ENCODE results near the gene ME3.

Gene ME3

DNA sequence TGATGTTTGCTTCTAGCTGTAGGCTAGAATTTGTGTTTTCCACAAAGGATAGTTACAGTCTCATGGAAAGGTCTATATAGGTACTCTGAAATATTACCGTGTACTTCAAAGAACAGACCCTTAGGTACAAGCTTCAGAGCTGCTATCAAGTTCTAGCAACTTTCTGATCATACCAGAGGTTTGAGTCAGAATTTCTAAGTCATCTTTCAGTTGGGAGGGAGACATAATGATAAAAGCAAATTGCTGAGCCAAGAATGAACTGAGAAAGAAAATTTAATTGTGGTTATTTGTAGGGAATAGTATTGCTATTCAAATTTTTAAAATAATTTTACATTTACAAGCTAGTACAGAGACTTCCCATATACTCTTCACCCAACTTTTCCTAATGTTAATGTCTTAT, 19.9 kb upstream of the ME3 start:
- DNase-seq, result no peak

DNA sequence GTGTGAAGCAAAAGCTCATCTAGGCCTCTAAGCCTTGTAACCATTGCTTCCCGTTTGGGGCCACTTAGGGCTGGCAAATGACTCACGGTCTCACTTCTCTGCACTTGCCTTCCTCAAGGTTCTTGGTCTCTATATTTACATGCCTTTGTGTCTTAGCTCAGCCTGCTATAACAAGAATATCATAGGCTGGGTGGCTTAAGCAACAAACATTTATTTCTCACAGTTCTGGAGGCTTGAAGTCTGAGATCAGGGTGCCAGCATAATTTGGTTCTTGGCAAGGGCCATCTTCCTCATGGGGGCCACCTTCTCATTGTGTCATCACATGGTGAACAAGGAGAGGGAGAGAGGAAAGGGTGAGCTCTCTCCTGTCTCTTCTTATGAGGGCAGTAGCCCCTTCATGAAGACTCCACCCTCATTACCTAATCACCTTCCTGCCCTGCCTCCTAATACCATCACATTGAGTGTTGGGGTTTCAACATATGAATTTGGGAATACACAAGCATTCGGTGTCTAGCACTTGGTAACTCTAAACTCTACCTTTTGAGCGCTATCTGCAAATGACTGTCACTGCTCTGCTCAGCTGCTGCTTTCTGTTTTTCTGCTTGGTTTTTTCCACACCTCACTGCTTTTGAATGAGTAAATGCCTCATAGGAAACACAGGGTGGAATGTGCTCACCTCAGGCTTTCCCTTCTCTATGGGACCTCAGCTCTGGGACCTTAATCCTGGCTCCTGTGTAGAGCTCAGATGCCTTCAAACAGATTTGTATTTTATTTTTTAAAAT, 16.2 kb upstream of the ME3 start:
- no peak for DNase-seq

DNA sequence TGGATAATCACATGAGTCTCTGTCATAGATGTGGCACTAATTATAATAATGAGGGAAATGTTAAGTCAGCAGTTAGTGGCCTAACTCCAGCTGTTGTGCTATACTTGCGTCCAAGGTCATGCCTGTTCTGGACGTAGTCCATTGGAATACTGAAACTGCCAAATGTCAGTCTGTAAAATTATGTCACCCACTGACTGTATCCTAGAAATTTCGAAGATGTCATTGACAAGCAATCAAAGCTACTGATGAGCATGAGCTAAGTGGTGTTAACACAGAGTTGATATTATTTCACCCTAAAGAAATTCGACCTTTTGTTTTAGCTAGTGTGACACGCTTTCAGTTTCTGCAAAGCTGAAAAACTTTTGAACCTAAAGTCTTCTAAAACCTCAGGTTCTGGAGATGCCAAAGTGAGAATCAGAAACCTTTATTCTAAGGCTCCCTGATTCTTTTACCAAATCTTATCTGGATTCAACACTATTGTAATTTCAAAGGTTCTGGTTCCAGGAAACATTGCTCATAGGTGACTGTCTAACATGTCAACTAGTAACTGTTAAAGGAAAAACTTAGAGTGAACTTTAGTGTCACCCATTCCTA, 14.9 kb upstream of the ME3 start:
- DNase-seq, result no peak

DNA sequence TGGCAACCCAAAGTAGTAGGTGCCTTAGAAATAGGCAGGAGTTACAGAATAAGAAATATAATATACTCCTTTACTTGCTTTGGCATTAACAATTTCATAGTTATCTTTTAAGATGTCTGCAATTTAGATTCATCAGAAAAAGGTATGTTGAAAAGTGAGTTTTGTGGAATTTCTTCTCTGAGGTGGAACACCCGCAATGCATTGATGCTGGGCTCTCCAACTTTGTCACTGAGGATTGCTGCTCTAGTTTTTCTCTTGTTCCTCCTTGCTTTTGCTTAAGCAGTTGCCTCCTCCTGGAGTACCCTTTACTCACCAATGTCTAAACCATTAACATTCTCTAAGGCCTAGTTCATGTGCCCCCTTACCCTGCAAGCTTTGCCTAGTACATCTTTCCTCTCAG, 14.1 kb upstream of the ME3 start:
- DNase-seq, result no peak

DNA sequence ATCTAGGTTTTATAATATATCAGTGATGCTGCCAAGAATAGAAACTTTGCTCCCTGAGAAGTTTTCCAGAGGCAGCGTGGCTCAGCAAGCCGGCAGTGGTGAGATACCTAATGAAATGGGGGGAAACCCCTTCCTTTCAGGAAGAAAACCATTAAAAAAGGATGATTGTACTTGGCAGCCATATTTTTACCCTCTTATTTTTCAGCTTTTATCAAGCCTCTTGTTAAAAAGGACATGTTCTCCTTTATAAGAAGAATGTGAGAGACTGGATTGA, 9.0 kb upstream of the ME3 start:
- DNase-seq, result no peak

DNA sequence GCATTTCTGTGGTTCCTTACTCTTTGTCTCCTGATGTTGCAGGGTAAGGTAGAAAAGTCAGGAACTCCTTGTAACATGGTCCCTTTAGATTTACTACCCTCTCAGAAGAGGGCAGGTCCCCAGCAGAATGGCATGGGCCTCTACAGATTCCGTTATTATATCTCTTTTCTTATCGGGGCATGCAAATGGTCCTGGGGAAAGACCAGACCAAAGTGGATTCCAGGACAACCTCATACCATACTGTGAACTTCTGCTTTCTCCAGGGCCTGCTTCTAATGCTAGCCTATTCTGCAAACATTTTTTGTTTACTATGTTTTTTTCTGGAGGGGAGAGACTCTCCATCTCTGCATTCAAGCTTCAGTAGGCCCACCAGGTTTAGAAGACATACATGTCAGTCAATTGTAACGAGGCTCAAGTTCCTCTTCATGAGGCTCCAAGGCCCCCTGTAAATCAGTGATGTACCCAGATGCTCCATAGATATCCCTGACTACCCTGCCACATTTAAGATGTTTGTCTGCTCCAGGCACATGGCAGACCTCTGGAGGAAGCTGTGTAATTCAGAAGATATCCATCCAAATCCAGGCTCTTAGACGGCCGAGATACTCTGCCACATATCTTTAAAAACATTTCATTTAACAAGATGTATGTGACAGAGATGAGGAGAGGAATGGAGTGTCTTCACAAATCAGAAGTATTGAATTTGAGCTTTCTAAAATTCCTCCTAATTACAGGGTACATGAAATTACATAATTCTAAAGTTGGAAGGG, 8.5 kb upstream of the ME3 start:
- no peak for DNase-seq

DNA sequence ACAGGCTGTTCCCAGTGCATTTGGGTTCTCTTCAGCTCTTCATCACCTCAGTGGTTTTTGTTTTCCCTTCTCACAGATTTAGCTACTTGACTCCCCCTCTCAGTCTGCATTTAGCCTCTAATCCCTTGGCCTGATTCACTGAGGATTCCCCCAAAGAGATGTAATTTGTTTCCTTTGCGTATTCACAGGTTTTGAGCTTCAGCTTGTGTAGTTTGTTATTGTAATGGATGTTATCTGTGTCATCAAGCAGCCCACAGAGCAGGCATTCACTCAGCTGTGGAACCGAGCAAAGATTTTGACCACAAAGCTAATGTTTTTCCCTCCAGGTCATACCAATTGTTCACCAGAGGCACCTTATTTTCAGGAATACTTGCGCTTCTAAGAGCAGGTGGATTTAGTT, 6.4 kb upstream of the ME3 start:
- DNase-seq, result no peak

DNA sequence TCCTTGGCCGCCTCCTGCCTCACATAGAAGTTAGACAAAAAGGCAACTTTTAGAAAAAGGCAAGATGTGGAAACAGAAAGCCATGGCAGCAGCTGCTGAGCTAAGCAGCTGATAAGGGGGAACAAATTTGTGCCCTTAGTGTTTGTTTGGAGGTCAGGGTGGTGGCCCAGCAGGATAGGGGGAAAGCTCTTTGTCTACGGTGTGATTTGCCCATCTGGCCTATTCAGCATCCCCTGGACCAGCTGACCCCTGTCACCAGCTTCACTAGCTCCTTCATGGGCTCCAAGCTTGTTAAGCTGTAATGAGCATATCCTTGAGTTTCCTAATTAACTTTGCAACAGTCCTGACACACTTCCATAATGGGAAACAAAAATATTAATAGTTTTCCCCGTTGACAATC, 5.9 kb upstream of the ME3 start:
- no peak for DNase-seq

DNA sequence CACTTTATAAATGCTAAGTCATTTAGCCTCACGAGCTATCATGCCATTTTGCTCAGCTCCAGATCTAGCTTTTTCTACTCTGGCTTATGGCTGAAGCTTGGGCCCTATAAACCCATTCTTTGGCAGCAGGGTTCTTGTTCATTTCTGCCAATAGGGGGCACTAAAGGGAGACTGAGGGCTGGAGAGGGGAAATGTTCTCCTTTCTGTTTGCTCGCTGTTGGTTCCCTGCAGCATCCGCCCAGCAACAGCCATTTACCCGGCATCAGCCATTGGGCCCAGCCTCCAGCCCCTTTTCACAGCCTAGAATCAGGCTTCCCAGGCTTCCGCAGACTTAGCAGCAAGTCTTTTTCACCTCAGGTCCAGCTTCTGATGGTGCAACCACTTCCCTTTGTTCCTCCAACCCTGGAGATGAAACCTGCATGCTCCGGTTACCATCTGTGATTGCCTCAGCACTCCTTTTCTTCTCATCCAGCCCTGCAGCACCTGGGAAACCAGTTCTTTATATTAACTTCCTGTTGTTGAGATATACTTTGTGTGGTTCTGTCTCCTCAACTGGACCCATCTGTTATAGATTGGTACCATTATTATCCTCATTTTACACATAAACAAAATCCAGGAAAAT, 4.2 kb upstream of the ME3 start:
- DNase-seq, result no peak

DNA sequence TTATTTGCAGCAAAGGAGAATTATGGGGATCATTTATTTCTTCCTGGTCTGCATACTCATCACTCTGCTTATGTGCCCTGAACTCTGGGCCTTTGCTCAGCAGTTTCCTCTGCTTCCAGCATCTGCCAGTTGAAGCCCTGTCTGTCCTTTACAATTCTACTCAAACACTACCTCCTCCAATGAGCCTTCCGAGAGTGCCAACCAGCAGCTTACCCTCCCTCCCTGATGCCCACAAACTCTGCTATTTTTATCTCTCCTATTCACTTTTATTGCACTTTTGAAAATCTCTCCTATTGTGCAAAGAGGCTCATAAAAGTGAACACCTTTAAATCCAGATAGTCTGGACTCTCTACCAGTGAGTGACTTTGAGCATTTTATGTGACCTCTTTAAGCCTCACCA, 3.6 kb upstream of the ME3 start:
- DNase-seq, result no peak

DNA sequence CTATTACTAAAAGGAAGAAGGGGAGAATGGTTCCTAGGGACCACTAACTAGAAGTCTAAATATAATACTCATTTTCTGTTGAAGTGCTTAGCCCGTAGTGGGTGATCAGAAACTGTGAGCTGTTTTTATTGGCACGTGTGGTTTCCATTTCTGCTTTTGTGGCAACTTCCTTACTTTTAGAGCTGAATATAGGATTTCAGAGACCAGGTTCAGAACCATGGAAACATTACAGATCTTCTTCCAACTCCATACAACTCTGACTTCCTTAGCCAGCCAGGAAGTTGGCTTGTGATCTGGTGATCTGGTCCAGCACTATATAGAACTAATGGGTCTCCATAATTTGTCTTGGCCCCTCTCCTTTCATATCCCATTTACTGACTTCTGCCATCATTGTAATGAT, 2.6 kb upstream of the ME3 start:
- DNase-seq, result no peak

DNA sequence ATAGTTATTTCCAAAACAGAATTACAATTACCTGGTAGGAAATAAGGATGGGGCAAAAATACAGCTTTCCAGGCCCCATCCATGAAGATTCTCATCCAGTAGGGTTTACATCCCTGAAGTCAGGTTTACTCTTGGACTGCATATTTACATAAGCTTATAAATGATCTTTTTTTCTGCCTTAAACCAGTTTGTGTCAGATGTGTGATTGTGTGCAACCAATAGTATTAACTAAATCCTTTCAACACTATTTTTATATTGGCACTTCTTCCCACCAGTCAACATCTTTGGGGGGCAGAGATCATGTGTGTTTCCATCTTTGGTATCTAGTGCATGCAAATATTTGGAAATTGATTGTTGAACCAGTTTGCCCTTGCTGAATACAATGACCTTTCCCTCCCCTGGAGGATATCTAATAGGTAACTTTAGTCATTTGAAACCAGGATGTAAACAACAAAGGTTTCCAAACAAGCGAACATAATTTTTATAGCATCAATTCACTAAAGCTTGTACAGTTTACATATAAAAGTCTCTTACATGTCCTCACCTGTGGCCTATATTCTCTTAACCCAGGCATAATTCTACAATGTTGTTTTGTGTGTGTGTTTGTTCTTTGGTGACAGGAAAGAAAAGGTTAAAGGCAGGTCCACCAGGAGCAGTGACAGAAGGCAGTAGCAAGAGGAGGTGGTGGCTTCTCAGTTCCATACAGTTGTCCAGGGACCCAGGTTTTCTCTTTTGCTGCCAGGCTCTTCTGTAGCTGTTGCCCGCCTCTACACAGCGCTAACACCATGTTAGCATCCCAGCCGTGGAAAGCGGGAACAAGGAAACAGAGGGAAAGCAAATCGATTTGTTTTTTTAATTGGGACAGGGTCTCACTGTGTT, 1.7 kb upstream of the ME3 start:
- DNase-seq, result no peak

DNA sequence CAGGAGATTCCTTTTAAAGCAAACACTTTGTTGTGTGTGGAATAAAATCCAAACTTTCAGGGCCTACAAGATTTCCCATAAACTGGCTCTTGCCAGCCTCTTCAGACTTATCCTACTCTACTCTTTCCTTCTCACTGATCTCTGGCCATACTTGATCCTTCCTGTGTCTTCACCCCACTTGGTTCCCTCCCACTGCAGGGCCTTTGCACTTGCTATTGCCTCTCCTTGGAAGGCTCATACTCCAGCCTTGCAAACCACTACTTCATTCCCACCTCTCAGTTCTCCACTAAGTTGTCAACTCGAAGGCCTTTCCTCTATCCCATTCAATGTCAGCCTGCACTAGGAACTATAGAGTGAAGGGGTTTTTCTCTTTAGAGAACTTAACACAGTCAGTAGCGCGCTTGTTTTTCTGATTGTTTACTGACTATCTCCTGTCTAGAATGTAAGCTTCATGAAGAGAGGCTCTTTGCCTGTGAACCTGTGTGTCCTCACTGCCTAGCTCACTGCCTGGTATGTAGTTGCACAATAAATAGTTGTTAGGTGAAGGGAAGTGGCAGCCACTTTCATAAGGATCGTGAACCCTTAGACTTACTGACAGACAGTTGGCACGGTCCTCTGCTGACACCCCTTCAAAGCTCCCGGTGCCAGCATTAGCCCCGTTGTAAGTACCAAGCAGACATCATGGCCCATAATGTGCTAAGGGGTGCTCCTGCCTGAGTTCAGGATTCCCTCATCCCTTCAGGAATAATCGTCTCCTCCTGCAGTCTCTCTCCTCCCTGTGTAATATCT, 833 bp upstream of the ME3 start:
- no peak for DNase-seq

DNA sequence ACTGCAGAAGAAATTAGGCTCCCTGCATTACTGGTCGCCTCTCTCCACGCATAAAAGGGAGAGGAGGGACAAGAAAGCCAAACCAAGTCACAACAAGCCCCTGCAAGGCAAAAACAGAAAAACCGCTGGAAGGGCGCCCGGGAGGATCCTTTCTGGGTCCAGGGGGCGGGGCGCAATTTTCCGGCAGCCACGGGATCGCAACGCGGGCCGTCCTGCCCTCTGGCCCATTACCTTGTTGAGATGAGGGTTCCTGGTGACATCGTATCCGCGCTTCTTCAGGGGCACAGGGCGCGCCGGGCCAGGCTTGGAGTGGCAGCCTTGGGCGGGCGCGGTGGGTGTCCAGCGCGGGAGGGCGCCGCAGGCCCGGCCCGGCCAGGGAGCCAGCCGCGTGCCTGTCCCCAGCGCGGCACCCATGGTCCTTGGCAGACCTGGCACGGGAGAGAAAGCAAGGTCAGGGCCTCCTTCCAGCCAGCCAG, 847 bp downstream of the ME3 start:
- DNase-seq, result no peak

DNA sequence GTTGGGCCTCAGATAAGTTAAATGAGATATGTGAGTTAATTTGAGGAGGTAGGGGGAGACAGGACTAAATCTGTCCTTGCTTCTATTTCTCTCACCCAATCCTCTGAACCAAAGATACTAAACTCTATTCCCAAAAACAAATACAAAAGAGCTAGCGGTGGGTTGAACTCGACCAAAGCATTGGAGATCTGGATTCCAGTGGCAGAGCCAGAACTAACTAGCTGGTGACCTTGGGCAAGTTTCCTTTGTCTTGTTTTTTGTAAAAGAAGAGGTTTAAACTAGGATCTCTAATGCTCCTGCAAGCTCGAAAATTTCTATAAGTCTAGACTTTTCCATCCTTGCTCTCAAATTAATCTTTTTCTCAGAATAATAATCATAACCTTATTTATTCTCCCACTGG, 1.5 kb downstream of the ME3 start:
- no peak for DNase-seq

DNA sequence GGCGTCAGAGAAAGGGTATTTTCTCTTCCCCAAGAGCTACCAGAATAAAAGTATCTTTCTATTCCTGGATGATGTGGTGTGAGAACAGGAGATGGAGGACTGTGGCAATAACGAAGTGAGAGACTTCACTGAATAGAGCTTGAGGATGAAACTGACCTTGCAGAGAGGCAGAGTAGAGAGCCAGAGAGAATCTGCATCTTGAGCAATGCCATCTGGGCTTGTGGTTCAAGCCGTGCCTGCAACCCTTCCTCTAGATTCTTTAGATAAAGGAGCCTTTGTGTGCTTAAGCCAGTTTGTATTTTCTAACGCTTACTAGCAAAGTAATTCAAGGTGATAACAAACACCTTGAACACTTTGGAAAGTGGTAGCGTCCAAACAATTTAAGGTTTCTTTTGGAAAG, 2.2 kb downstream of the ME3 start:
- no peak for DNase-seq

DNA sequence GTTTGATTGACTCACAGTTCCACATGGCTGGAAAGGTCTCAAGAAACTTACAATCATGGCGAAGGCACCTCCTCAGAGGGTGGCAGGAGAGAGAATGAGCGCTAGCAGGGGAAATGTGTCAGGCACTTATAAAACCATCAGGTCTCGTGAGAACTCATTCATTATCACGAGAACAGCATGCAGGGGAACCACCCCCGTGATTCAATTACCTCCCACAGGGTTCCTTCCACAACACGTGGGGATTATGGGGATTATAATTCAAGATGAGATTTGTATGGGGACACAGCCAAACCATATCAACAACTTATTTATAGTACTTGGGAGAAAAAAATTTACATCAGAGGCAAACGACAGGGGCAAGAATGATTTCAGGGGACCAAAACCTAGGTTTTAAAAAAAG, 3.0 kb downstream of the ME3 start:
- DNase-seq, result no peak

DNA sequence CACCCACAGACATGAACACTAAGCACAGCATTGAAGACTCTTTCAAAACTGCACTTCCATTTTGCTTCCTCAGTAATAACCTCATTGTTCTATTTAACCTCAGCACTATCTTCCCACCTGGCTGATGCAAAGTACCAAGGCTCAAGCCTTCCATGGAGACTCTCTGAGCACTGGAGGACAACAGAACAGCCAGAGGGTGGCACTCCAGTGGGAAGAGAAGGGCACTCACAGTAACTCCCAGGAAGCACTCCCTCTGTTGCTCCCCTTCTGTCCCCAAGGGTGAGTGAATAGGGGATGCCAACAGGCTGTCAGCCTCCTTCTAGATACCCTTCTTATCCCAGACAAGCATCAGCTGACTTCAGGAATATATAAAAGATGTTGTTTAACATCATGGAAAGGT, 3.5 kb downstream of the ME3 start:
- no peak for DNase-seq

DNA sequence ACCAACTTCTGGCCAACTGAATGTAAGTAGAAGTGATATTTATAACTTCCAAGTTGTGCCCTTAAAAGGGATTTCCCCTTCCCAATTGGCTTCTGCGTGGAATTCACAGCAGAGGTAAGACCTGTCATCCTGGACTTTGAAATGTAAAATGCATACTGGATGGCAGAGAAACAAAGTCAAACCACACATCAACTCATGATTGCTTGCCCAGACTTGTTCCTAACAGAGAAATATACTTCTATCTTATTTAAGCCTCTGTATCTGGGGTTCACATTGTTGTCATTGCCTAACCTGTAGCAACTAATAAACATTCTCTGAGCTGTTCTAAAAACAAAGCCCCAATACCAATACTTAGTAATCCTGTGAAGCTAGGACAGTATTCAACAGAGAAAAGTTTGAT, 6.2 kb downstream of the ME3 start:
- no peak for DNase-seq

DNA sequence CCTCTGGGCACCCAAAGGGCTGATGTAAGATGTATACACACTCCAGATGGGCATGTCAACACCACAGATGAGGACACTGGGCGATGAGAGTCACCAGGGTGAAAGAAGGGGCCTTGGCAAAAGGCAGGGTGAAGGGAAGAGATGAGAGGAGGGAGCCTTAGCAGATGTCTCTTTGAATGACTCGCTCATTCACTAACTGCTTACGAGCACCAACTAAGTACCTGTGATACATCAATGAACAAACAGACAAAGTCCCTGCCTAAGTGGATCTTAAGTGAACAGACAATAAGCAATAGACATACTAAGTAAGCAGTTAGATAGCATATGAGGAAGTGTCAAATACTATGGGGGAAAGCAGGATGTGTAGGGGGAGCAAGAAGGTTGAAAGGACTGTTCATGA, 7.5 kb downstream of the ME3 start:
- no peak for DNase-seq

DNA sequence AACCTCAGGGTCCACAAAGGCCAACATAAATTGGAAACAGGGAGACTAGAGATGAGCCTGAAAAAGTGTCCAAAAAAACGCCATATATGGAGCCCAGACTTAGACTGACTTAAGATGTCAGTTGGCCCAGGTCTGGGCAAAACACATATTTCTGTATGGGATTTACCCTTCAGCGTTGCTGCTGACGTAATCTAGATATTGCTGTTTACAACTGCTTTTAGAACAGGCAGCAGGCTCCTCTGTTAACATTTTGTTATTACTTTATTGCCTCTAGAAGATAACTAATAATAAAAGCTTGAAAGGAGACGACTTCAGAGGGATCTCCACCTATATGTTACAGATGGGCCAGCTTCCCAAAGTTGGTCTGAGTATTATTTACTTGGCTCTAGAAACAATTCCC, 8.7 kb downstream of the ME3 start:
- DNase-seq, result no peak

DNA sequence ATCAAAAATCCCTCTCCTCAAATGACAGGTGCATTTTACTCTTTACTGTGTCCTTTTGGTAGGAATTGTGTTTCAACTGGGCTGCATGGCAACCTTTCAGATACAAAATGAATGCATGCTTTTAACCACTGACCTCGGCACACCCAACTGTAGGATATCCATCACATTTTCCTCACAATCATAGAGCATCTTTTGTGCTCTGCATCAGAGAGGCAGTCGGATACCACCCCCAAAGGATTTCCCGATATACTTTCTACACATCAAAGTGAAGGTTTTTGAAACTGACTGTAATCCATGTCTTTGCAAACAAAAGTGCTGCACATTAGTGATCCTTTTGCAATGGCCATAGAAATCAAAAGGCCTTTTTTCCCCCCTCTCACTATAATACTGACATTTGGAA, 9.1 kb downstream of the ME3 start:
- no peak for DNase-seq
